Effector CD8-positive, alpha-beta T cell (primary cell): Measurements from ENCODE around the gene HBP1.
"Not testable (repeated sequence)": the region's sequence is repeated elsewhere in the genome, so short reads cannot be mapped to it uniquely, and the experiment has no call there.

Experiments
- DNase-seq: peaks from one replicate; lab custom pipeline; 2025; lab: John Stamatoyannopoulos, UW

Gene HBP1

DNA sequence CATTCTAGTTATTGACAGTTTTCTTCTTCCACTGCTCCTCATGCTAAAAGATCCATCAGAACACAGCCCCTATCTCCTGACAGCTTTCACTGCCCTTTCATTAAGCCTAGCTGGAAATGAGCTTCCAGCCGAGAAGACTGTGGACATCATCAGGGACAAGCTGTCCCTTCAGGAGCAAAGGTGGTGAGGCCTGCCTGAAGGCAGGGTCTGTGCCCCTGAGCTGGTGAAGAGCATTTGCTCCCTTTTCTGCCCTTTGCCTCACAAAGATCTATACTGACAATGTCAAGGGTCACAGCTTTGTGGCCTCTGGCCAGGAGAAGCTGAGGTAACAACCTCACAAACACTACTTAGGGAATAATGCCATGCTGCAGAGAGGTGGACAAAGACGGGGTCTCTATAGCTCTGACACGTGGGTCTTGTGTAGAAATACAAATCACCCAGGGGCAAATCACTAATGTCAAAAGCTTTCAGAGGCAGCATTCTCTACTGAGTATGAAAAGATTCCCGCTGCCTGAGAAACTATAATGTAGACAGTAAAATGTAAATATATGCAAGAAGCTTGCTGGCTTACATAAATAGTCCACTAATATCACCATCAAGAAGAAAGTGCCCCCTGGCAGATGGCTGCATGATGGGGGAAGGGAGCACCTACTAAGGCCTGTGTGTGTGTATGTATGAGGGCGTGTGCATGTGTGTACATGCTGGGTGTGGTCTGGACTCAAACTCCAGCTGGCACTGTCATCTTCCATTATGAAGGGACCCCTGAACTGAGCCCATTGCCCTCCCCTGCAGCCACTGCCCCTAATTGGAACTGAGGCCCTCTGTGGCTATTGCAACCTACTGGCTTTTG, 55.8 kb downstream of the HBP1 start:
- DNase-seq, result no peak

DNA sequence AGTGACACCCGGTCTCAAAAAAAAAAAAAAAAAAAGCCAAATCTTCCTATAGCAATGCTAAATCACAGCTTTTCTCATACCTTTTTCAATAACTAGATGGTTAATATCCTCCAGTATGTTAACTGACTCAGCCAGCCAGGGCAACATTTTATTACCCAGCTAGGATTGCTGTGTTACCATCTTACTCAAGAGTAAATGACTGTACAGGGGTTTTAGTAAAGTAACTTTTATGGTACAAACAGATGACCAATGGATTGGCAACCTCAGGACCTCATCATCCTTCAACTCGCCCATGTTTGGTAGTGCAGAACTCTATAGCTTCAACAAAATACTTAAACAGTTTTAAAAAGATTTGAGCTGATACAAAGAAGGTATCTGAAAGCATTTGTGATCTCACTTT, 59.5 kb downstream of the HBP1 start:
- no peak for DNase-seq

DNA sequence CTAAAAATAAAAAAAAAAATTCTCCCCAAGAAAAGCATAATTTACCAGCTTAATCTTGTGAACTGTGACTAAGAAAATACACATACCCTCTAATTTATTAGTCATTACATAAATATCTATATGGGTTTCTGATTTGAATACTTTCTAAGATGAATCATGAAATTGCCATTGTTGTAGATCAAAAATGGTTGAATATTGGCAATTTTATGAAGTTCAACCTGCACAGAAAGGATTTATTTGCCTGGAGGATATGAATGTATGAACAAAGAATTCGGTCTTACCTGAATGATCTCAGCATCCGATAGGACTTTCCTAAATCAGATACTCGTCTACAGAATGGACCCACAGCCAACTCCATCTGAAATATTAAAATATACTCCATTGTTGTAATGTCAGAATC, 61.5 kb downstream of the HBP1 start:
- no peak for DNase-seq

DNA sequence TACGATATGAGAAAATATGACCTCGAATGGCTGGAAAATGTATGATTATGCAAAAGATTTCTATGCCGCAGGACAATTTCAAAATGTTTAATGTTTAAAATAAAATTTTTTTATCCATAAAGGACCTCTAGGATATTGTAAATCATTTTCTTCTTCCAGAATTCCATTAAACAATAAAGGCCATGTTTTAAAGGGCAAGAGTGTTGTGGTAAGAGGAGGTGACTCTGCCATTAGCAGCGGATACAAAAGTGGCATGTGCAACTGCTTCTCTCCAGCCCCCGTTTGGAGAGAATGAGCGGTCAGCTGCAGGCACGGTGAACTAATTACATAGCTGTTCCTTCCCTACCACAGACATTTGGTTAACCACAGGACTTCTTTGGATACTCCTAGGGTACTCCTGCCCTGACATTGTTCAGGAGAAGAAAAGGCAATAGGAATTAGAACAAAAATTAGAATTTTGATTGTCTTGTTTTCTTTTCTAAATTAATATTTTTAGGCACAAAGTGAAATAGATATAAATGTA, 63.8 kb downstream of the HBP1 start:
- DNase-seq, result no peak

DNA sequence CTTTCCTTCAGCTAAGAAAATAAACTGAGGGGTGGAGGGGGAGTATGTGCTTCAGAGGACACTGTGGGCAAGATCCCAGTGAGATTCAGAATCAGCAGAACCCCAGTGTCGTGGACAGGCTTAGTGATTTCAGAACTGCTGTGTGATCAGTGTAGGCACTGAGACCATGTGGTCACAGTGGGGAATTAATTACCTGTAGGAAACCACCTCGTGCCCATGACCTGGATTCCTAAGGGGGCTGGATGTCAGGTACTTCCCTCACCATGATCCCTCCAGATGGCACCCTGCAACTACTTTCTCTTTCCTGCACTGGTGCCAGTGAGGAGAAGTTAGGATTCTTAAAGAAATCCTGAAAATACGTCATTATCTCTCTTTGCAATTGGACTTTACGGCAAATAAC, 64.4 kb downstream of the HBP1 start:
- no peak for DNase-seq

DNA sequence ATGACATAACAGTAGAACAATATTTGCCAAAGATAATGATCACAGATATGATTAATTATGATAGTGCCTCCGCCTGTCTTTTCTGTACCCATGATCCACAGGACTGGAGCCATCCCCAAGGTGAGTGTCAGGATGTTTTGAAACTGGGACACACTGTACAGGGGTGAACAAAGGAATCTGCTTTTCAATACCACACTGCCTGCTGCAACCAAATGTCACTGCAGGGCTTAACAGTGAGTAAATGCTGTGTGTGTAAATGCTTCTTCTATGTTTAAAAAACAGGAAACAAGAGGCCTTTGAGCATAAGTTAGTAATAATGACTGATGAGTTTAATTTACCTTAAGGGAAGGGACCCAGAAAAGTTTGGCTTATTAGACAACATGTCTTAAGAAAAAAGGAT, 65.2 kb downstream of the HBP1 start:
- no peak for DNase-seq

DNA sequence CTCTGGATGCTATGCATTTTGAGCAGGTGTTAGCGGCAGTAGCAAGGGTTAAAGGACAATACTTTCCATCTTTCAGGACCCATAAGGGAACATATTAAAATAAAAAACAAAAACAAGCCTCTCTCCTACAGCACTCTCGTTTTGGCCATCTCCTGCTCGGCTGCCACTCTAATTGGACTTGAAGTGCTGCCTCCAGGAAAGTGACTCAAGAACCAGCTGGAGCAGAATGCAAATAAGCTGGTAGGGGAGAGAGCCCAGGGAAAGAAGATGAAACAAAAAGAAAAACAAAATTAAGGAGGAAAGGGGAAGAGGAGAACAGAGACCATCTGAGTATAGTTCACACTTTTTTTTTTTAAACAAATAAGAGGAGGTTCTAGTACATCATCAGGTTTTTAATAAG, 65.6 kb downstream of the HBP1 start:
- no peak for DNase-seq

DNA sequence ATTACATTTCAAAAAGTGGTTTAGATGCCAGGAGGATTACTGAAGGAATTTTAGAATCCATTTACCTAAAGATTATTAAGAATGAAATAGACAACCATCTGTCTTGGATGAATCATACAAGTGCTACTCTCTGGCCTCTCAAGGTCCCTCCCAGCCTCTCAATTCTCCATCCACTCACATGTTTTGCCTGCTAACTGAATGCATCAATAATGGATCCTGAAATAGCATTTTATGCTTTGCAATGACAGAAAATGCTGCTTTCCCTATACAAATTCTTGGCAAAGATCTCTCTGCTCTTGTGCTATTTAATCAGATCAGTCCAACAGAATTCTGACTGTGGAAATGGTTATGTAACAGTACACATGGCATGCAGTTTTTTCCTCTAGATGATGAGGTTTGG, 68.1 kb downstream of the HBP1 start:
- no peak for DNase-seq

DNA sequence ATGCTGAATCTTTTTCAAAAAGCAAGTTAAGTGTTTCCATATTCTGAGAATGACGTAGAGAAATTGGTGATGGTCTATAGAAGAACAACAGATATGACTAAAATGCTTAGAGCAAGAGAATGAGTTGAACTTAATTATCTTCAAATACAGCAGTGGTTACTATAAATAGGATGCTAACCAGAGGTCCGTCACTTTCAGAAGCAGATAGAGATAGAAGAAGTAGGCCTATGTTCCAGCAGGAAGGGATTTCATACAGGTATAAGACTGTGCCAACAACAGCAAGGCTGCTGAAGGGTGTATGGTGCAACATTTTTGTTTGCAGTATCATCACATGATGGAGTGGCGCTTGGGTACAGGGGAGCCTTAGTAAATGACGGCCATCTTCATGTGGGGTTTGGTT, 68.6 kb downstream of the HBP1 start:
- DNase-seq, result no peak

DNA sequence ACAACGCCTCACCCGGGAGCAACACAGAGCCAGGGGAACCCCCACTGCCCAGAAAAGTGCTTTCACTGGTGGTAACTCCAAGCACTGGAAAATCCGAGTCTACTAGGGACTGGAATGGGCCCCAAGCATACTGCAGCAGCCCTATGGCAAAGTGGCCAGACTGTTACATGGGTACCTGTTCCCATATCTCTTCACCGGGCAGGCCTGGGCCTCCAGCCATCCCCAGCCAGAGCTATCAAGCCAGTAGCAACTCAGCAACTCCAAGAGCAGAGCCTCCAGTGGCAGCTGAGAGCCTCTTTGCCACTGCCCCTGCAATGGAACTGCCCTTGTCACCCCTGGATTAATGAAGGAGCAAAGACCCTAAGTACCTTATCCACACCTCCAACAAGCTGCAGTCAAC, 73.5 kb downstream of the HBP1 start:
- no peak for DNase-seq

DNA sequence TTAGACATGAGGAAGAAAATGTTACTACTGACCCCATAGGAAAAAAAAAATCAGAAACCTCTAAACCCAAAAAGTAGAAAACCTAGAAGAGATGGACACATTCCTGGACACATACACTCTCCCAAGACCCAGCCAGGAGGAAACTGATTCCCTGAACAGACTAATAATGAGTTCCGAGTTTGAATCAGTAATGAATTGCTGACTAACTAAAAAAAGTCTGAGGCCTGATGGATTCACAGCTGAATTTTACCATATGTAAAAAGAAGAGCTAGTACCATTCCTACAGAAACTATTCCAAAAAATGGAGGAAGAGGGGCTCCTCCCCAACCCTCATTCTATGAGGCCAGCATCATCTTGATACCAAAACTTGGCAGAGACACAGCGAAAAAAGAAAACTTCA, 75.8 kb downstream of the HBP1 start:
- DNase-seq, result no peak

DNA sequence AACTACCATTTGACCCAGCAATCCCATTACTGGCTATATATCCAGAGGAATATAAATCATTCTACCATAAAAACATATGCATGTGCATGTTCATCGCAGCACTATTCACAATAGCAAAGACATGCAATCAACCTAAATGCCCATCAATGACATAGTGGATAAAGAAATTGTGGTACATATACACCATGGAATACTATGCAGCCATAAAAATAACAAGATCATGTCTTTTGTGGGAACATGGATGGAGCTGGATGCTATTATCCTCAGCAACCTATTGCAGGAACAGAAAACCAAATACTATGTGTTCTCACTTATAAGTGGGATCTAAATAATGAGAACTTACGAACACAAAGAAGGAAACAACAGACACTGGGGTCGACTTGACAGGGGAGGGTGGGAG, 78.0 kb downstream of the HBP1 start:
- not testable (repeated sequence) for DNase-seq

DNA sequence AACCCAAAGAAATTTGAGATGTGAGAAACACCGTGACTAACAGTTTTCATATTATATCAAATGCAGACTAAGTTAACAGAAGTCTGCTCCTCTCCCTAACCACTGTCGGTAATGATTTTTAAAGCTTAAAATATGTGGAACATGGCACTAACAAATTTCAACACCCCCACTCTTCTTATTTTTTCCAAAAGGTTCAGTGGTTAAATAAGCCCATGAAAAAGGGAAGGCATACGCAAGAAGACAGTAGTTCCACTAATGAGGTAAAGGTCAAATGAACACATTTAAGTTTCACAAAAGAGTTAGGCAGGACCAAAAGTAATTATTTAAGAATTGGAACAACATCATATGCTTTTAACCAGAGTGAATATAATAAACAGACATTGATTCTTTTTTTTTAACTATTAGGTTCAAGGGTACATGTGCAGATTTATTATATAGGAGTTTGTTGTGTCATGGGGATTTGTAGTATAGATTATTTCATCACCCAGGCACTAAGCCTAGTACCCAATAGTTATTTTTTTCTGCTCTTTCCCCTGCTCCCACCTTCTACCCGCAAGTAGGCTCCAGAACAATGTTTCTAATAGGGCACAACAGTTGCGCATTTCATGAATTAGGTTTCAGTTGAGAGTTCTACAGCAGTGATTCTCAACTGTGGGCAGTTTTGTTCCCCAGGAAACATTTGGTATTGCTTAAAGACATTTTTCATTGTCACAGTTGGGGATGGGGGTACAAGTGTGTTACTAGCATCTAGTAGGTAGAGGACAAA, 79.9 kb downstream of the HBP1 start:
- DNase-seq, result no peak

DNA sequence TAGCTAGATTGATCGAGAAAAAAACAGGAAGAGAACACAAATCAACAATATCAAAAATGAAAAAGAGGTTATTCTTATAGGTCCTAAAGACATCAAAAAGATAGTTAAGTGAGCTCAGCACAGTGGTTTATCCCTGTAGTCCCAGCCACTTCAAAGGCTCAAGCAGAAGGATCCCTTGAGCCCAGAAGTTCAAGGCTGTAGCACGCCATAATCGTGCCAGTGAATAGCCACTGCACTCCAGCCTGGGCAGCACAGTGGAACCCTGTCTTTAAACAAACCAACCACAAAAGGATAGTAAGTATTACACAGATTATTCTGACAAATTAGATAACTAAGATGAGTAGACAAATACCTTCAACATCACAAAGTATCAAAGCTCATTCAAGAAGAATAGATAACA, 83.2 kb downstream of the HBP1 start:
- no peak for DNase-seq
